Stimulated activated CD8-positive, alpha-beta memory T cell treated with anti-CD3 and anti-CD28 coated beads, Interleukin-7, amount 100 ng/mL, for 24 hours (primary cell): Measurements from ENCODE around the gene PCIF1.
"Not testable (repeated sequence)": the region's sequence is repeated elsewhere in the genome, so short reads cannot be mapped to it uniquely, and the experiment has no call there.

Experiments used
- DNase-seq: peaks from one replicate; pipeline ENCODE4 v3.0.0-alpha.2; 2020; ENCODE audit warnings: low read depth

The PCIF1 gene

GRCh38 chr20:45947110-45947866 is 12.8 kb downstream of the PCIF1 start:
- no peak for DNase-seq

- DNase-seq = no peak
Measured at GRCh38 chr20:45948261-45948733, 13.8 kb downstream of the PCIF1 start.

DNA sequence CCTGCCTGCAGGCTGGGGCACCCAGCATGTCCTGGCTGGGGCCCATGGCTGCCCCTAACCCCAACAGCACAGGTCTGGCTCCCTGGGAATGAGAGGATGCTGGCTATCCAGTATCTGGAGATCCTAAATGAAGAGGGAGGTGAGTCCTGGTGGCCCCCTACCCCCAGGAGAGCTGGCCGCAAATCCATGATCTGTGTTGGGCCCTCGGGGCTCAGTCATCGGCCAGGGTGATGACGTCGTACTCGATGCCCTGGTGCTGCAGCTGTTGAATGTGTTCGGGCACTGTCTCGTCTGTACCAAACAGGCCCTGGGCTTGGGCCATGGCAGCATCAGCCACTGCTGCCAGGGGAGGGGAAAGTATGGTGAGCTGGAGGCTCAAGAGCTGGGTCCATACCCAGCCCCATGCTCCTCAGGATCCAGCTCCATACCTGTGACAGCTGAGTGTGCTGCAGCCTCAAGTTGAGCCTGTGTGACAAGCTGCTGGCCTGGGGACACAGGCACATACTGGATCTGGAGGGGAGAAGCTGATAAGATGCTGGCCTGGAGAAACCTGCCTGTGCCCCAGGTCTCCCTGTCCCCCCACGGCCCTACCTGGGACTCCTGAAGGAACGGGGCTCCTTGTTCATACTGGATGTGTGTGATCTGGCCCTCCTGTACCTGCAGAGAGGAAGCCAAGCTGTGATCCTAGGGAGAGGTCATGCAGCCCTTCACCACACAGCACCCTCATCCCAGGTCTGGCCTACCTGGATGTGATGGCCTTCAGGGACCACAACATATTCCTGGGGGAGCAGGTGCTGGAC is 14.5 kb downstream of the PCIF1 start:
- DNase-seq = no peak

DNA sequence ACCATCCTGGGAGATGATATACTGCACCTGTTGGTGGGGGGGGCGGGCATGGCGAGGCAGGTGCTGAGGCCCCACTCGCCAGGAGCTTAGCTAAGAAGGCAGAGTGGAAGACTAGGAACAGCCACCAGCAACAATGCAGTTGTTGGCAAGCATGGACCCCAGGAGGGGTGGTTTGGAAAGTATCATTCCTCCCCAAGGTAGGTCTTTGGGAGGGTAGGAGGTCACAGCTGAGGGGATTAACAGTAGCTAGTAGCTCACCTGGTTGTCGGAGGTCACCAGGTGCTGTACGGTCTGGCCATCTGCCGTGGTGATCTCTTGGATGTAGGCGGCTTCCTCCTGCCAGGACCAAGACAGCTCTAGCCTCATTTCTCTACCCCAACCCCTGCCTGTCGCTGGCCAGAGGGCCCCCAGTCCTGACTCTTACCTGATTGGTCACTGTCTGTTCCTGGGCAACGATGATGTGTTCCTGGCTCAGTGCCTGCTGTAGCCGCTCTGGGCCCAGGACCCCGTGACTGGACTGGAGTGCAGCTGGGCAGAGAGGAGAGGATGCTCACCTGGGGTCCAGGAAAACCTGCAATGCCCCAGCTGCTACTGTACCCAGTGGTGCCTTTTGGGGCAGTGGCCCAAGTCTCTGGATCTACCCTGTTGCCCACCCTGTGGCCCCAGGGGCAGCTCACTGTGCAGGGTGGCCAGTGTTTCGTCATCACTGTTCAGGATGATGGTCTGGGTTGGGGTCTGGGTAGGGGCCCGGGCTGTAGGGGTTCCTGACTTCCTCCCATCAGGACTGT is 15.3 kb downstream of the PCIF1 start:
- no peak for DNase-seq

DNA sequence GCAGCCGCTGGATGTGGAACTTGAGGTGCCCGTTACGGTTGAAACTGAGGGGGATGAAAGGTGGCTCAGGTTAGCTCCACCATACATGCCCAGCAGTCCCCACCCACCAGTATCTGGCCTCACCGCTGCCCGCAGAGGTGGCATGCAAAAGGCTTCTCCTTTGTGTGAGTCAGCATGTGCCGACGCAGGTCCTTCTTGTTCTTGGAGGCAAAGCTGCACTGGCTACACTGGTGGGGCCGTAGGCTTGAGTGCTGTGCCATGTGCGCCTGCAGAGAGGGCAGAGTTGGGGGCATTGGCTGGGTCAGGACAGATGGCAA is 15.8 kb downstream of the PCIF1 start:
- DNase-seq = no peak

DNA sequence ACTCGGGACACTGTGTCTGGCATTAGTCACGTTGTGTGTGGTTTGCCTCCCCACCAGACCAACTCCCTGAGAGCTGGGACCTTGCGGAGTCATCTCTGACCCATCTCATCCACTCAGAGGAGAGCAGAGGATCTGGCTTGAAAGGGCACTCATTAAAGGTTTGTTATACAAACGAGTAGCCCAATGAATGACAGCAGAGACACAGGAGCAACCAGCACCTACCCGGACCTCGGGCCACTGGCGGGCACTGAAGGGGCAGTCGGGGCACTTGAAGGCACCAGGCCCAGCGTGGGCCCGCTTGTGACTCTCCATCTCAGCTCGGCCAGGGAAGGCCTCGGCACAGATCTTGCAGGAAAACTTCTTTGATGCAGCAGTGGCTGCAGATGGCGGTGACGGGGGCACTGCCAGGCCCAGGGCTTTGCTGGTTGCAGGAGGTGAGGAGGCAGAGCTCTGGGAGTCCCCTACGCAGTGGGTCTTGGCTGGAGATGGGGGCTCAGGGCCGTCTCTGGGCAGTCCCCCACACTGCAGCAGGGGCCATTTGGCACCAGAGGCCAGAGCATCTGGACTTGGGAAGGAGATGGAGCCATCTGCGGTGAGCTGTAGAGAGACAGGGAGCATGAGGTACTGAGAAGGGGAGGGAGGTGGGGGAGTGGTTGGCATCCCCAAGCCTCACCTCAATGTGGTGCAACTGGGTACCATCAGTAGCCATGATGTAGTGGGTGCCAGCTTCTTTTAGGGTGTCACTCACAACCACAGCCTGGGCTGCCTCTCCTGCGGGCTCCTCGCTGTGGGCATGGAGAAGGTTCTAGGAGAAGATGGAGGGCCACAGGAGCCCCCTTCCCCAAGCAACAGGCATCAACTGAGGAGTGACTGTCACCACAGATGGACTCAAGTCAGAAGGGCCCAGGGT is 17.7 kb downstream of the PCIF1 start:
- DNase-seq = no peak

- no peak for DNase-seq
Measured at GRCh38 chr20:45952861-45953260, 18.4 kb downstream of the PCIF1 start.

GRCh38 chr20:45953672-45954071 is 19.2 kb downstream of the PCIF1 start:
- DNase-seq = no peak

GRCh38 chr20:45956326-45956725 is 21.8 kb downstream of the PCIF1 start:
- DNase-seq = not testable (repeated sequence)

- no peak for DNase-seq
Measured at GRCh38 chr20:45957021-45957941, 22.8 kb downstream of the PCIF1 start.

- DNase-seq = no peak
Measured at GRCh38 chr20:45958593-45958992, 24.1 kb downstream of the PCIF1 start.

GRCh38 chr20:45959126-45959525 is 24.6 kb downstream of the PCIF1 start:
- no peak for DNase-seq

GRCh38 chr20:45959956-45960630 is 25.6 kb downstream of the PCIF1 start:
- no peak for DNase-seq

DNA sequence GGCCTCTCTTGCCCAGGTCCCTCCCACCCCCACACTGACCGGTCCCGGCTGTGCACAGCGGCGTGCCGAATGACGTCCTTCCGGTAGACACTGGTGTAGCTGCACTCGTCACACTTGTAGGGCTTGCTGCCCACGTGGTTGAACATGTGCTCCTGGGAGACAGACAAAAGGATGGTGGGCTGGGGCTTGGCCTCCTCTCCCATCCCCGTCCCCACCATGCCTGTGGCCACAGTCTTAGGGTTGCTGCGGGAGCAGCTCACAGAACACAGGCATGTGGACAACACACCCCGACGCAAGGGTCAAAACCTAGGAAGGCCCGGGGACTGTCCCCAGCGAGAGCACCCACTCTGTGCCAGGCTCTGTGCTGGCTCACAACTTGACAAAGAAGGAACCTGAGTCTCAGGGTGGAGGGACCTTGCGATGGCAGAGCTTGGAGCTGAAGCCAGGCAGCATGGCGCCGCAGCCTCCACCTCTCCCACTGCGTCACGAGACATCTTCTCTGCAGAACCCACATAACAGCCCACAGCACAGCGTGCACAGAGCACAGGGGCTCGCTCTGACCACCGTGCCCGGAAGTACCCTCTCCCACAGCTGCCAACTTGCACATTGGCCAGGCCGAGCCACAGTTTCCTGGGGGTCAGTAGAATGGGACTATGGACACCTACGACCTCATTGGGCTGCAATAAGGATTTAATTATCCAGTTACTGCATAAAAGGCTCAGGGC is 27.7 kb downstream of the PCIF1 start:
- no peak for DNase-seq

GRCh38 chr20:45963059-45964005 is 28.8 kb downstream of the PCIF1 start:
- no peak for DNase-seq

DNA sequence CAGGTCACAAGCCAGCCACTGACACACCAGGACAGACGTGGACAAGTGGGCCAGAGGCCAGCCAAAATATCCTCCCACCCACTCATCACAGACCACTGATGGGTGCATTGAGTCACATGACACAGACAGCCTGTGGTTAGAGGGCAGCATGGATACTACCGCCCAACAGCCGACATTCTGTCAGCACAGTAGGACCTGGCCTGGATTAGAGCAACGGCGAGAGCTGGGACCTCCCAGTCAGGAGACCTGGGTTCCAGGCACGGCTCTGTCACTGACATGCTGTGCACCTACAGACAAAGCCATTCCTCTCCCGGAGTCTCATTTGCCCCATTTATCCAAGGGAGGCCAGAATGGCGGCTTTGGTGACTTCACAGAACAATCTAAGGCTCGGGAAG is 29.5 kb downstream of the PCIF1 start:
- DNase-seq = no peak

GRCh38 chr20:45965169-45966002 is 30.9 kb downstream of the PCIF1 start:
- no peak for DNase-seq
